HepG2 (cell line): ENCODE results near the gene SPACA9.

Source experiments
- CERS6 ChIP-seq: sonication (generic); formaldehyde crosslinking; IDR thresholded peaks from 2 replicates; pipeline ENCODE4 v1.5.0; 2020; ENCODE audit warnings: missing genetic modification reagents
- ESRRA ChIP-seq: sonication (generic); formaldehyde crosslinking; IDR thresholded peaks from 2 replicates; pipeline ENCODE4 v1.5.1; 2020; ENCODE audit warnings: mild to moderate bottlenecking, low read depth, missing genetic modification reagents
- EZH2 ChIP-seq: conservative IDR thresholded peaks from 2 replicates; pipeline ENCODE4 v1.6.1; 2012; ENCODE audit warnings: mild to moderate bottlenecking, low read depth, low read length, moderate library complexity
- FOXP4 ChIP-seq: sonication (generic); formaldehyde crosslinking; IDR thresholded peaks from 2 replicates; pipeline ENCODE4 v1.4.0; 2020; ENCODE audit warnings: missing genetic modification reagents
- PHF20 ChIP-seq: sonication (generic); formaldehyde crosslinking; IDR thresholded peaks from 2 replicates; pipeline ENCODE4 v1.5.0; 2020; ENCODE audit warnings: mild to moderate bottlenecking, missing genetic modification reagents
- PRDM4 ChIP-seq: sonication (generic); formaldehyde crosslinking; IDR thresholded peaks from 2 replicates; pipeline ENCODE4 v1.9.0; 2021; ENCODE audit warnings: missing genetic modification reagents, borderline replicate concordance
- RAD21 ChIP-seq: fragments of 450-650 bp; formaldehyde crosslinking; IDR thresholded peaks from 2 replicates; pipeline ENCODE4 v1.5.0; 2020; ENCODE audit warnings: mild to moderate bottlenecking
- ZNF138 ChIP-seq: sonication (generic); formaldehyde crosslinking; IDR thresholded peaks from 2 replicates; pipeline ENCODE4 v1.5.0; 2020; ENCODE audit warnings: mild to moderate bottlenecking, low read depth, missing genetic modification reagents
- ZNF329 ChIP-seq: sonication (generic); formaldehyde crosslinking; IDR thresholded peaks from 2 replicates; pipeline ENCODE4 v1.9.0; 2021; ENCODE audit warnings: low read depth, mild to moderate bottlenecking, missing genetic modification reagents
- TF ChIP-seq, protein P1 (sequence below): sonication (generic); formaldehyde crosslinking; IDR thresholded peaks from 2 replicates; pipeline ENCODE4 v1.5.0; 2020; ENCODE audit warnings: mild to moderate bottlenecking, missing genetic modification reagents, moderate library complexity

- TF ChIP-seq, protein P1, sequence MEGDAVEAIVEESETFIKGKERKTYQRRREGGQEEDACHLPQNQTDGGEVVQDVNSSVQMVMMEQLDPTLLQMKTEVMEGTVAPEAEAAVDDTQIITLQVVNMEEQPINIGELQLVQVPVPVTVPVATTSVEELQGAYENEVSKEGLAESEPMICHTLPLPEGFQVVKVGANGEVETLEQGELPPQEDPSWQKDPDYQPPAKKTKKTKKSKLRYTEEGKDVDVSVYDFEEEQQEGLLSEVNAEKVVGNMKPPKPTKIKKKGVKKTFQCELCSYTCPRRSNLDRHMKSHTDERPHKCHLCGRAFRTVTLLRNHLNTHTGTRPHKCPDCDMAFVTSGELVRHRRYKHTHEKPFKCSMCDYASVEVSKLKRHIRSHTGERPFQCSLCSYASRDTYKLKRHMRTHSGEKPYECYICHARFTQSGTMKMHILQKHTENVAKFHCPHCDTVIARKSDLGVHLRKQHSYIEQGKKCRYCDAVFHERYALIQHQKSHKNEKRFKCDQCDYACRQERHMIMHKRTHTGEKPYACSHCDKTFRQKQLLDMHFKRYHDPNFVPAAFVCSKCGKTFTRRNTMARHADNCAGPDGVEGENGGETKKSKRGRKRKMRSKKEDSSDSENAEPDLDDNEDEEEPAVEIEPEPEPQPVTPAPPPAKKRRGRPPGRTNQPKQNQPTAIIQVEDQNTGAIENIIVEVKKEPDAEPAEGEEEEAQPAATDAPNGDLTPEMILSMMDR (CRISPR knock-in tag), result no peak
- TF ChIP-seq PRDM4 (CRISPR knock-in tag) (no peak), EZH2 (no peak), RAD21 (CRISPR knock-in tag) (no peak), ZNF138 (no peak), PHF20 (no peak), FOXP4 (no peak), ESRRA (no peak), CERS6 (CRISPR knock-in tag) (no peak), ZNF329 (no peak)
These were observed 14.4 kb upstream of the SPACA9 start for GRCh38 chr9:132864277-132864676.
